Smooth muscle cell (in vitro differentiated cells): ENCODE measurements around the gene SKAP1. TPM values are rescaled to one million over a fixed set of nuclear protein-coding genes. Genes with fewer than 3 reads are reported as not detected.

Experiments used
- DNase-seq: peaks from one replicate; lab custom pipeline; 2025; ENCODE audit not compliant: unreplicated experiment; lab: John Stamatoyannopoulos, UW
- H2AFZ ChIP-seq: fragments of 200-600 bp; sonication (generic); 2 replicates; pipeline ENCODE4 v1.6.0; 2016; ENCODE audit warnings: antibody characterized with exemption, low read depth, mild to moderate bottlenecking
- H3F3A ChIP-seq: fragments of 200-600 bp; sonication (generic); 2 replicates; pipeline ENCODE4 v1.6.0; 2017; ENCODE audit warnings: antibody characterized with exemption, low read depth
- H3K27ac ChIP-seq: fragments of 200-600 bp; sonication (generic); 2 replicates; pipeline ENCODE4 v1.5.1; 2016; ENCODE audit warnings: low read depth, mild to moderate bottlenecking
- H3K27me3 ChIP-seq: fragments of 200-600 bp; sonication (generic); 2 replicates; pipeline ENCODE4 v1.6.1; 2016; ENCODE audit warnings: low read depth, mild to moderate bottlenecking
- H3K36me3 ChIP-seq: fragments of 200-600 bp; sonication (generic); 2 replicates; pipeline ENCODE4 v1.5.1; 2016; ENCODE audit warnings: low read depth
- H3K4me1 ChIP-seq: fragments of 200-600 bp; sonication (generic); 2 replicates; pipeline ENCODE4 v1.5.1; 2016; ENCODE audit warnings: low read depth
- H3K4me2 ChIP-seq: fragments of 200-600 bp; sonication (generic); 2 replicates; pipeline ENCODE4 v1.6.0; 2016; ENCODE audit warnings: mild to moderate bottlenecking
- H3K4me3 ChIP-seq: fragments of 200-600 bp; sonication (generic); 2 replicates; pipeline ENCODE4 v1.5.1; 2016; ENCODE audit warnings: mild to moderate bottlenecking
- H3K79me2 ChIP-seq: fragments of 200-600 bp; sonication (generic); 2 replicates; pipeline ENCODE4 v1.6.0; 2016; ENCODE audit warnings: low read depth, mild to moderate bottlenecking
- H3K9ac ChIP-seq: fragments of 200-600 bp; sonication (generic); 2 replicates; pipeline ENCODE4 v1.6.0; 2016; ENCODE audit warnings: low read depth
- H3K9me3 ChIP-seq: fragments of 200-600 bp; sonication (generic); replicated peaks from 2 replicates; pipeline ENCODE4 v1.5.1; 2016; ENCODE audit warnings: low read depth
- H4K20me1 ChIP-seq: fragments of 200-600 bp; sonication (generic); 2 replicates; pipeline ENCODE4 v1.6.0; 2016; ENCODE audit warnings: low read depth
- WGBS: methylation state at CpG from one replicate; pipeline ENCODE4 v1.1.7; 2016; ENCODE audit warnings: low lambda C conversion rate; 5-methylcytosine and 5-hydroxymethylcytosine counted together
- polyA plus RNA-seq: library from polyadenylated mRNA; unstranded; fragments of >200 nt; fragmentation: Nextera tagmentation; extraction: Ambion mirVana; gene quantifications from 2 replicates; pipeline ENCODE4 v1.2.1, GENCODE V29; 2016
- total RNA-seq: library from RNA; depleted of rRNA; stranded (reverse); fragments of >200 nt; gene quantifications from 2 replicates; pipeline ENCODE4 v1.2.3, GENCODE V29; 2014
- TF ChIP-seq, protein P1 (sequence below): fragments of 200-600 bp; sonication (generic); IDR thresholded peaks from 2 replicates; pipeline ENCODE4 v1.5.1; 2017; ENCODE audit warnings: borderline replicate concordance, mild to moderate bottlenecking, antibody characterized with exemption; ENCODE audit not compliant: insufficient read depth, poor library complexity, severe bottlenecking

Gene SKAP1
- total and polyA plus RNA-seq, 2 experiments from 2014 or later, result not detected

DNA sequence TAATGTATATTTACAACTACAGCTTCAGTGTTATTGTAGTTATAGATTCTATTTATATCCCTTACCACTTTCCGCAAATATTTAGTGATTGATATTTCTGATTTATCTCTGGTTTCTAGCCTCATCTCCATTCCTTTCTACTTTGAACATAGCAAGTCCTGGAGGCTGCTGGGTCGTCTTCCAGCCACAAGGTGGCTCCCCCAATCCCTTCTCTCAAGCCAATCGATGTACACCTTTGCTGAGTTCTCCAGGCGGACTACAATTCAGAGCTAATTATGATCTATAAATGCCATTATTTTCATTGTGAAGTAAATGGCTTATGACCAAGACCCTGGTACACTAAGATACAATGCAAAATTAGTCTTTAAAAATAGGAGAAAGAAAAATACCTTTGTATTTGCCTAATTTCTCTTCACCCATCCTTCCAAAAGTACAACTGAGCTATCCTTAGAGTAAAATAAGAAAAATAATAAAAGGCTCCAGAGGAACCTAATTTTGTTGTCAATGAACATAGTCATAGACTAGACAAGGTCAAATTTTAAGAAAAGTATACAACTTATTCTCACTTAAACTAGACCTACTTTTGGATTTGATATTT, 122.1 kb downstream of the SKAP1 start:
- TF ChIP-seq, protein P1, sequence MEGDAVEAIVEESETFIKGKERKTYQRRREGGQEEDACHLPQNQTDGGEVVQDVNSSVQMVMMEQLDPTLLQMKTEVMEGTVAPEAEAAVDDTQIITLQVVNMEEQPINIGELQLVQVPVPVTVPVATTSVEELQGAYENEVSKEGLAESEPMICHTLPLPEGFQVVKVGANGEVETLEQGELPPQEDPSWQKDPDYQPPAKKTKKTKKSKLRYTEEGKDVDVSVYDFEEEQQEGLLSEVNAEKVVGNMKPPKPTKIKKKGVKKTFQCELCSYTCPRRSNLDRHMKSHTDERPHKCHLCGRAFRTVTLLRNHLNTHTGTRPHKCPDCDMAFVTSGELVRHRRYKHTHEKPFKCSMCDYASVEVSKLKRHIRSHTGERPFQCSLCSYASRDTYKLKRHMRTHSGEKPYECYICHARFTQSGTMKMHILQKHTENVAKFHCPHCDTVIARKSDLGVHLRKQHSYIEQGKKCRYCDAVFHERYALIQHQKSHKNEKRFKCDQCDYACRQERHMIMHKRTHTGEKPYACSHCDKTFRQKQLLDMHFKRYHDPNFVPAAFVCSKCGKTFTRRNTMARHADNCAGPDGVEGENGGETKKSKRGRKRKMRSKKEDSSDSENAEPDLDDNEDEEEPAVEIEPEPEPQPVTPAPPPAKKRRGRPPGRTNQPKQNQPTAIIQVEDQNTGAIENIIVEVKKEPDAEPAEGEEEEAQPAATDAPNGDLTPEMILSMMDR, result peak; percentile 76
- H2AFZ ChIP-seq, result no peak overlapping the region
- no peaks in the 10 kb centered on the region for H3K79me2 ChIP-seq
- no peak overlapping the region for H3K4me3 ChIP-seq
- WGBS, result 7% methylated on average over 4 of the region's 4 CpGs
- no peak overlapping the region for H3K27ac ChIP-seq
- no peaks in the 10 kb centered on the region for H3F3A ChIP-seq
- no peaks in the 10 kb centered on the region for H3K36me3 ChIP-seq
- no peaks in the 10 kb centered on the region for H3K4me1 ChIP-seq
- H4K20me1 ChIP-seq, result no peaks in the 10 kb centered on the region
- H3K9me3 ChIP-seq, result no peaks in the 10 kb centered on the region
- H3K4me2 ChIP-seq, result no peak overlapping the region
- no peak for DNase-seq
- H3K27me3 ChIP-seq, result peaks cover 92% of the 10 kb centered on the region
- no peak overlapping the region for H3K9ac ChIP-seq

DNA sequence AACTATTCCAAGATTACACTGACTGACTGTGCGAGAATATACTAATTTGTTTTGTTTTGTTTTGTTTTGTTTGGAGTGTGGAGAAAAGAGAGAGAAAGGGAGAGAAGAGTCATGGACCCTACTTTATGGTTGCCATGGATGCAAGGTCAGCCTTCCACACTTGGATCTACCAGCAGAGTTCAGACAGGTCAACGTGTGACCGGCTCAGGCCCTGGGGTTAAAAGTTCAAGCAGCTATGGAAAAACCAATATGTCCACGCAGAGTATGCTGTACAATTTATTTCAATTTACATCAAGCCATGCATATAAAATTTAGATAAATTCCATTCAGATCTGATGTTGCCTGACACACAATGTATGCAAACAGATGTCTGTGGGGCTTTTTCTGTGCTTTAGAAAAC, 122.8 kb downstream of the SKAP1 start:
- H2AFZ ChIP-seq, result no peak overlapping the region
- no peaks in the 10 kb centered on the region for H3K36me3 ChIP-seq
- H3K9me3 ChIP-seq, result no peaks in the 10 kb centered on the region
- DNase-seq, result no peak
- H3K27ac ChIP-seq, result no peak overlapping the region
- no peaks in the 10 kb centered on the region for H3F3A ChIP-seq
- H3K4me3 ChIP-seq, result no peak overlapping the region
- H4K20me1 ChIP-seq, result no peaks in the 10 kb centered on the region
- no peaks in the 10 kb centered on the region for H3K79me2 ChIP-seq
- 57% methylated on average over 4 of the region's 4 CpGs for WGBS
- H3K4me1 ChIP-seq, result no peaks in the 10 kb centered on the region
- TF ChIP-seq, protein P1, result no peak
- H3K9ac ChIP-seq, result no peak overlapping the region
- H3K4me2 ChIP-seq, result no peak overlapping the region
- peaks cover 85% of the 10 kb centered on the region for H3K27me3 ChIP-seq

DNA sequence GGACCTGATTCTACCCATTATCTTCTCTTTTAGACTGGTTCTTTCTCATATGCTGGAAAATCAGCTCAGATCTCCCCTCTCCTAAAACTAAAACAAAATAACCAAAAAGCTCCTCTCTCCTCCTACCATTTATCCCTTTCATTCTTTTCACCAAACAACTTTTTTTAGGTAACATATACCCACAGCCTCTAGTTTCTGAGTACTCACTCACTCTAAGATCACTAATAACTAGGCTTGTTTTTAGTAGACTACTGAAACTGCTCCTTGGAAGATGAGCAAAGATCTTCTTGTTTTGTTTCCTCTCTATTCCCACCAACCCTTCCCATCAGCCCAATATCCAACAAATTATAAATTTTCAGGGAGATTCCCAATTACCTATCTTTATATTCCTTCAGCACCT, 129.0 kb downstream of the SKAP1 start:
- DNase-seq, result no peak
- Histone ChIP-seq H3K9ac (no peak overlapping the region), H3K4me2 (no peak overlapping the region), H3K27me3 (peaks cover 60% of the 10 kb centered on the region), H4K20me1 (no peaks in the 10 kb centered on the region), H3K4me3 (no peak overlapping the region), H3K9me3 (no peaks in the 10 kb centered on the region), H3K36me3 (no peaks in the 10 kb centered on the region), H3F3A (no peaks in the 10 kb centered on the region), H3K27ac (no peak overlapping the region), H2AFZ (no peak overlapping the region), H3K79me2 (no peaks in the 10 kb centered on the region), H3K4me1 (no peaks in the 10 kb centered on the region)
- TF ChIP-seq, protein P1, result no peak

DNA sequence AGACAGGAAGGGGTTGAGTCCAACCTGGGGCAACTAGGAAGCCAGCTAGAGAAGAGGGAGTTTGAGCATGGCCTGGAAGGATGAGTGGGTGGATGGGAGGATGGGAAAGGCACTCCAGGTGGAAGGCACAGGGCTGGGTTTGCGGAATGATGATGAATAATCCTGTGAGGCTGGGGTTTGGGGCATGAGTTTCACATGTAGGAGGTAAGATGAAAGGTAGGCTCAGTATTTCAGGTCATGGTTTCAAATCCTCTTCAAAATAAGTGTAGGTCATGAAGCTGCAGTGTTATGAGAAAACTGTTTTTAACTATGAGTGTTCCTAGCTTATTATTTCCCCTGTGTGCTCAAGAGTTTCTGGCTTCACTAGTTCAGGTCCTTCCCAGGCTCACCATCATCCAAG, 130.3 kb downstream of the SKAP1 start:
- H3K27me3 ChIP-seq, result peaks cover 49% of the 10 kb centered on the region
- no peak overlapping the region for H3K4me3 ChIP-seq
- 85% methylated on average over 1 of the region's 1 CpG for WGBS
- no peak overlapping the region for H2AFZ ChIP-seq
- H3K4me1 ChIP-seq, result no peaks in the 10 kb centered on the region
- H3K36me3 ChIP-seq, result no peaks in the 10 kb centered on the region
- H3K4me2 ChIP-seq, result no peak overlapping the region
- DNase-seq, result no peak
- no peaks in the 10 kb centered on the region for H3K9me3 ChIP-seq
- H3K27ac ChIP-seq, result no peak overlapping the region
- H3K79me2 ChIP-seq, result no peaks in the 10 kb centered on the region
- H3F3A ChIP-seq, result no peaks in the 10 kb centered on the region
- TF ChIP-seq, protein P1, result no peak
- H4K20me1 ChIP-seq, result no peaks in the 10 kb centered on the region
- no peak overlapping the region for H3K9ac ChIP-seq
